K562 (cell line): ENCODE measurements around the gene BOD1L1. TPM values are rescaled to one million over a fixed set of nuclear protein-coding genes. Genes with fewer than 3 reads are reported as not detected.

Experiments
- ARID2 ChIP-seq: fragments of 450-650 bp; IDR thresholded peaks from 2 replicates; pipeline ENCODE4 v1.6.1; 2017; ENCODE audit warnings: antibody characterized with exemption, mild to moderate bottlenecking
- CBFA2T3 ChIP-seq: fragments of 450-650 bp; IDR thresholded peaks from 2 replicates; pipeline ENCODE4 v1.6.1; 2017
- CREBBP ChIP-seq: IDR thresholded peaks from one replicate; pipeline ENCODE4 v1.6.1; 2012; ENCODE audit warnings: low read depth, mild to moderate bottlenecking, control low read depth, inconsistent platforms, low read length
- DPF2 ChIP-seq: fragments of 450-650 bp; IDR thresholded peaks from 2 replicates; pipeline ENCODE4 v1.6.1; 2016
- FIP1L1 ChIP-seq: fragments of 200-400 bp; formaldehyde crosslinking; IDR thresholded peaks from 2 replicates; pipeline ENCODE4 v1.6.1; 2018; ENCODE audit warnings: mild to moderate bottlenecking, low read depth, low read length; ENCODE audit not compliant: poor library complexity, severe bottlenecking
- FOXA3 ChIP-seq, 2 experiments: fragments of 450-650 bp in 1 of 2; sonication (generic) in 1 of 2; formaldehyde crosslinking; IDR thresholded peaks in 1 of 2; conservative IDR thresholded peaks in 1 of 2; 2 replicates each; pipeline versions ENCODE4 v1.4.0 to v1.8.0; 2020 to 2022; ENCODE audit warnings: mild to moderate bottlenecking in 2 of 2, missing genetic modification reagents in 1 of 2
- FOXP4 ChIP-seq: sonication (generic); formaldehyde crosslinking; IDR thresholded peaks from 2 replicates; pipeline ENCODE4 v1.8.0; 2022; ENCODE audit warnings: mild to moderate bottlenecking, missing genetic modification reagents, borderline replicate concordance
- KAT8 ChIP-seq: fragments of 450-650 bp; IDR thresholded peaks from 2 replicates; pipeline ENCODE4 v1.6.1; 2016; ENCODE audit warnings: low read depth, mild to moderate bottlenecking
- L3MBTL2 ChIP-seq: fragments of 450-650 bp; IDR thresholded peaks from 2 replicates; pipeline ENCODE4 v1.6.1; 2016; ENCODE audit warnings: mild to moderate bottlenecking, moderate library complexity
- MECOM ChIP-seq: fragments of 250-450 bp; sonication (Bioruptor Pico); IDR thresholded peaks from 2 replicates; pipeline ENCODE4 v1.8.0; 2022; ENCODE audit warnings: inconsistent platforms
- MIER1 ChIP-seq: fragments of 450-650 bp; IDR thresholded peaks from 2 replicates; pipeline ENCODE4 v1.6.1; 2016; ENCODE audit warnings: antibody characterized with exemption, mild to moderate bottlenecking, low read depth
- MTA3 ChIP-seq: fragments of 450-650 bp; formaldehyde crosslinking; IDR thresholded peaks from 2 replicates; pipeline ENCODE4 v1.6.1; 2017; ENCODE audit warnings: mild to moderate bottlenecking, borderline replicate concordance
- NCOA4 ChIP-seq: fragments of 450-650 bp; IDR thresholded peaks from 2 replicates; pipeline ENCODE4 v1.6.1; 2018; ENCODE audit warnings: mild to moderate bottlenecking; ENCODE audit not compliant: partially characterized antibody
- NR2C1 ChIP-seq, 2 experiments: fragments of 450-650 bp; IDR thresholded peaks; 2 replicates each; pipeline ENCODE4 v1.6.1; 2017; ENCODE audit warnings: mild to moderate bottlenecking in 2 of 2, antibody characterized with exemption in 1 of 2, inconsistent platforms in 1 of 2, missing compliant biosample characterization in 1 of 2, missing genetic modification characterization in 1 of 2
- NR2C2 ChIP-seq, 2 experiments: fragments of 200-800 bp in 1 of 2; sonication (Bioruptor generic) in 1 of 2; sonication (generic) in 1 of 2; formaldehyde crosslinking in 1 of 2; IDR thresholded peaks; 2 replicates each; pipeline versions ENCODE4 v1.6.1 to v1.8.0; 2016 to 2022; ENCODE audit warnings: mild to moderate bottlenecking in 1 of 2, missing compliant biosample characterization in 1 of 2, missing genetic modification characterization in 1 of 2, missing genetic modification reagents in 1 of 2
- POLR2A ChIP-seq: fragments of 450-650 bp; conservative IDR thresholded peaks from 2 replicates; pipeline ENCODE4 v1.6.1; 2016
- POLR2B ChIP-seq: fragments of 450-650 bp; IDR thresholded peaks from 2 replicates; pipeline ENCODE4 v1.6.1; 2018; ENCODE audit warnings: low read depth; ENCODE audit not compliant: partially characterized antibody
- POU5F1 ChIP-seq: fragments of 150-350 bp; IDR thresholded peaks from 2 replicates; pipeline ENCODE4 v1.6.1; 2014; ENCODE audit warnings: borderline replicate concordance, low read length, low read depth, mild to moderate bottlenecking; ENCODE audit not compliant: partially characterized antibody
- RHOXF2B ChIP-seq: fragments of 250-450 bp; sonication (Bioruptor Pico); conservative IDR thresholded peaks from 2 replicates; pipeline ENCODE4 v1.5.1; 2021
- SNRNP70 ChIP-seq: fragments of 200-400 bp; formaldehyde crosslinking; optimal IDR thresholded peaks from 2 replicates; pipeline ENCODE3; 2017; ENCODE audit warnings: low read depth, low read length
- SPI1 ChIP-seq: IDR thresholded peaks from 2 replicates; pipeline ENCODE4 v1.6.1; 2011; ENCODE audit warnings: low read depth, low read length, control low read depth, borderline replicate concordance
- SRSF1 ChIP-seq: fragments of 200-400 bp; formaldehyde crosslinking; IDR thresholded peaks from 2 replicates; pipeline ENCODE4 v1.6.1; 2017; ENCODE audit warnings: mild to moderate bottlenecking, low read depth, low read length, moderate library complexity
- SRSF7 ChIP-seq: fragments of 200-400 bp; formaldehyde crosslinking; optimal IDR thresholded peaks from 2 replicates; pipeline ENCODE3; 2017; ENCODE audit warnings: mild to moderate bottlenecking, low read depth, low read length
- TRIM28 ChIP-seq: fragments of 450-650 bp; IDR thresholded peaks from 2 replicates; pipeline ENCODE4 v1.6.1; 2017
- ZFP91 ChIP-seq: sonication (generic); formaldehyde crosslinking; IDR thresholded peaks from 2 replicates; pipeline ENCODE4 v1.8.0; 2022; ENCODE audit warnings: mild to moderate bottlenecking, missing genetic modification reagents
- ZNF224 ChIP-seq: sonication (generic); formaldehyde crosslinking; IDR thresholded peaks from 2 replicates; pipeline ENCODE4 v1.8.0; 2022; ENCODE audit warnings: mild to moderate bottlenecking, missing genetic modification reagents
- ZNF347 ChIP-seq: fragments of 450-650 bp; formaldehyde crosslinking; IDR thresholded peaks from 2 replicates; pipeline ENCODE4 v1.4.0; 2020; ENCODE audit warnings: low read depth, mild to moderate bottlenecking, moderate library complexity
- ZNF384 ChIP-seq: IDR thresholded peaks from 2 replicates; pipeline ENCODE4 v1.6.1; 2012; ENCODE audit warnings: low read depth, low read length, improper control_type of control experiment
- ZNF445 ChIP-seq: fragments of 250-450 bp; sonication (Bioruptor Pico); IDR thresholded peaks from 2 replicates; pipeline ENCODE4 v1.4.0; 2020; ENCODE audit warnings: low read depth, mild to moderate bottlenecking, moderate library complexity
- polyA plus RNA-seq, 8 experiments: library from polyadenylated mRNA; depleted of rRNA in 4 of 8; stranded (reverse) in 5 of 8; unstranded in 3 of 8; fragments of >200 nt; fragmentation: Nextera tagmentation in 2 of 8; fragmentation: Illumina TruSeq in 1 of 8; extraction: Ambion mirVana in 2 of 8; extraction: Trizol in 1 of 8; gene quantifications; 2 replicates each; pipeline versions ENCODE4 v1.2.1 to v1.2.3, GENCODE V29; 2011 to 2014; ENCODE audit warnings: inconsistent platforms in 1 of 8, missing spikeins in 1 of 8
- total RNA-seq, 7 experiments: library from RNA; depleted of rRNA in 6 of 7; stranded (reverse); fragments of >200 nt in 6 of 7; fragmentation: Illumina TruSeq in 2 of 7; extraction: Trizol in 2 of 7; gene quantifications; 2 replicates each; pipeline versions ENCODE4 v1.2.1 to v1.2.3, GENCODE V29; 2011 to 2021; ENCODE audit warnings: low replicate concordance in 1 of 7

The BOD1L1 gene
- total and polyA plus RNA-seq, 9 of the 15 experiments (the other 6 are each of a cell fraction or from before 2014, with no cell fraction given): 4.8 to 23.2 (median 17.7) TPM

- TF ChIP-seq TRIM28 (no peak), ZNF224 (CRISPR knock-in tag) (no peak), MIER1 (no peak), ZNF445 (no peak), L3MBTL2 (no peak), SRSF1 (no peak), CBFA2T3 (peak; percentile 73), ARID2 (no peak), FOXP4 (no peak), SNRNP70 (no peak), ZNF347 (CRISPR knock-in tag) (no peak), DPF2 (peak; percentile 38; the same call in 1 of the 2 replicates), MECOM (CRISPR knock-in tag) (no peak), CREBBP (no peak), RHOXF2B (no peak), SPI1 (no peak), SRSF7 (no peak), NR2C1 (IDR thresholded peaks at IDR 0.05) (no peak), NR2C1 (tag; IDR thresholded peaks at IDR 0.05) (no peak), FOXA3 (CRISPR knock-in tag; conservative IDR thresholded peaks at IDR 0.05 in 1 of 2, IDR thresholded peaks at IDR 0.05 in 1 of 2) (no peak), NCOA4 (no peak), NR2C2 (CRISPR knock-in tag; IDR thresholded peaks at IDR 0.05) (no peak), NR2C2 (tag; IDR thresholded peaks at IDR 0.05) (no peak), KAT8 (no peak), ZNF384 (no peak), POLR2B (no peak), POU5F1 (no peak), MTA3 (no peak), FIP1L1 (no peak), ZFP91 (CRISPR knock-in tag) (no peak), POLR2A (no peak)
Observed at GRCh38 chr4:13525606-13526281, 101.8 kb downstream of the BOD1L1 start (continued).
